Measurements from ENCODE around the gene CNN2. TPM values are rescaled to one million over a fixed set of nuclear protein-coding genes. Genes with fewer than 3 reads are reported as not detected.

The CNN2 gene
- total and polyA plus RNA-seq, 2 of the 8 experiments (the other 6 are each of a cell fraction or from before 2014, with no cell fraction given), result 189 to 551 TPM

GRCh38 chr19:1086613-1087012, 60.2 kb downstream of the CNN2 start:
- H4K20me1 ChIP-seq (replicated peaks in 1 of 2; ENCODE audit: control insufficient read depth in 1 of 2, insufficient read depth in 2 of 2, low read length in 2 of 2), result peaks cover 2 to 20% of the 10 kb centered on the region in 2 experiments
- no peak overlapping the region for H3K23ac ChIP-seq (ENCODE audit: insufficient read length)
- H3K18ac ChIP-seq (ENCODE audit: extremely low read depth, low read length), result no peak overlapping the region
- no peak overlapping the region for H3K4me3 ChIP-seq (ENCODE audit: extremely low read depth in 1 of 4, insufficient read depth in 2 of 4, low read depth in 3 of 4, low read length in 4 of 4)
- no peak for DNase-seq (ENCODE audit: low read depth in 1 of 2, low spot score in 2 of 2)
- H3K9me3 ChIP-seq (ENCODE audit: insufficient read depth in 2 of 2, low read depth in 1 of 2, low read length in 1 of 2), result no peaks in the 10 kb centered on the region
- TF ChIP-seq TCF12 (IDR thresholded peaks at IDR 0.05; ENCODE audit: low read depth, low read length), result no peak
- peak; percentile 53; the same call in 1 of the 2 replicates for TF ChIP-seq POLR2AphosphoS5 (IDR thresholded peaks at IDR 0.05; ENCODE audit: low read depth, low read length)
- no peak for TF ChIP-seq GTF2F1 (IDR thresholded peaks at IDR 0.05; ENCODE audit: borderline replicate concordance, low read depth, low read length)
- no peak overlapping the region for H3K14ac ChIP-seq (ENCODE audit: insufficient read length)
- H3K23me2 ChIP-seq (ENCODE audit: low read depth, low read length), result no peaks in the 10 kb centered on the region
- H2BK120ac ChIP-seq (replicated peaks; ENCODE audit: low read depth, low read length), result no peak overlapping the region
- WGBS, 2 experiments (ENCODE audit: extremely low coverage in 1 of 2, insufficient coverage in 1 of 2, insufficient read length in 1 of 2, insufficient replicate concordance in 2 of 2, low coverage in 1 of 2, low lambda C conversion rate in 2 of 2, missing lambda C conversion rate in 1 of 2), result 92% methylated on average over 21 of the region's 21 CpGs; no CpG with 5 or more reads in 1 of the 2 experiments
- no peak overlapping the region for H3K56ac ChIP-seq (replicated peaks; ENCODE audit: insufficient read length, low read depth, low read length)
- no peaks in the 10 kb centered on the region; a peak in 1 of 7 replicates for H3K27me3 ChIP-seq (replicated peaks in 1 of 4; ENCODE audit: control insufficient read depth in 3 of 4, extremely low read depth in 1 of 4, insufficient read depth in 3 of 4, low read length in 3 of 4)
- H3K79me1 ChIP-seq (ENCODE audit: low read depth, low read length), result no peaks in the 10 kb centered on the region; the same call in none of the 2 replicates
- peaks cover 0 to 5% (median 0%) of the 10 kb centered on the region in 4 experiments; a peak in 4 of 7 replicates for H3K4me1 ChIP-seq (replicated peaks in 1 of 4; ENCODE audit: control insufficient read depth in 3 of 4, insufficient read depth in 4 of 4, low read length in 3 of 4)
- no peak overlapping the region for H2BK15ac ChIP-seq (ENCODE audit: low read length)
- no peak overlapping the region for H2AK5ac ChIP-seq (ENCODE audit: low read depth, low read length)
- H3K4me2 ChIP-seq (ENCODE audit: insufficient read depth in 1 of 2, low read depth in 2 of 2, low read length in 2 of 2), result no peak overlapping the region
- peaks cover 2 to 59% (median 23%) of the 10 kb centered on the region in 4 experiments; a peak in 6 of 8 replicates for H3K36me3 ChIP-seq (ENCODE audit: control insufficient read depth in 2 of 4, insufficient read depth in 4 of 4, low read length in 3 of 4)
- no peak overlapping the region for H2BK20ac ChIP-seq (ENCODE audit: low read length)
- no peak overlapping the region for H2BK12ac ChIP-seq (ENCODE audit: low read depth, low read length)
- ChIA-PET CTCF (ENCODE audit: partially characterized antibody) (interaction anchor here (0.6 to 2.5 kb wide), 7 partner anchors 7 to 158 kb away, joined by 3 to 8 read pairs (median 3); no protein-coding TSS in a partner anchor), POLR2A (ENCODE audit: partially characterized antibody) (interaction anchor here (0.8 to 10.3 kb wide), 16 partner anchors 8 to 226 kb away, joined by 3 to 116 read pairs (median 6); partner anchors contain the start of genes ABCA7, ARHGAP45, GPX4 and POLR2E)
- no peak overlapping the region for H4K91ac ChIP-seq (replicated peaks; ENCODE audit: insufficient read length, low read length)
- FAIRE-seq, result no peak
- no peak overlapping the region for H2BK5ac ChIP-seq (ENCODE audit: low read depth, low read length)
- H3K4ac ChIP-seq (replicated peaks; ENCODE audit: insufficient read length, low read depth, low read length), result no peak overlapping the region
- H4K5ac ChIP-seq (ENCODE audit: insufficient read length, low read depth, low read length), result no peak overlapping the region
- H4K8ac ChIP-seq (ENCODE audit: extremely low read depth, insufficient read depth, low read length), result no peak overlapping the region
- H3K79me2 ChIP-seq (ENCODE audit: control insufficient read depth in 1 of 2, insufficient read depth in 2 of 2, low read length in 2 of 2), result no peaks in the 10 kb centered on the region
- no peak overlapping the region for H3K27ac ChIP-seq (ENCODE audit: low read depth, low read length)
- no peak overlapping the region for H2AFZ ChIP-seq (ENCODE audit: low read length)
- no peak overlapping the region for H3K9ac ChIP-seq (replicated peaks in 1 of 4; ENCODE audit: extremely low read depth in 1 of 4, low read depth in 3 of 4, low read length in 3 of 4)

Measured in H1 (cell line).